Gastroesophageal sphincter (tissue), 3 donors: Measurements from ENCODE around the gene CPA4.

ENCODE experiments used
- CTCF ChIP-seq, 4 experiments: fragments of 200-600 bp in 2 of 4; fragments of 450-650 bp in 2 of 4; sonication (generic) in 1 of 4; IDR thresholded peaks; one replicate each; pipeline ENCODE4 v1.5.1; 2017 to 2019; ENCODE audit warnings: antibody characterized with exemption in 4 of 4, mild to moderate bottlenecking in 2 of 4, moderate library complexity in 2 of 4
- EP300 ChIP-seq: sonication (generic); formaldehyde crosslinking; IDR thresholded peaks from one replicate; pipeline ENCODE4 v1.6.1; 2017; ENCODE audit warnings: antibody characterized with exemption, mild to moderate bottlenecking
- POLR2A ChIP-seq, 2 donors: fragments of 450-650 bp; IDR thresholded peaks; one replicate each; pipeline ENCODE4 v1.6.1; 2017; ENCODE audit warnings: antibody characterized with exemption in 2 of 2, mild to moderate bottlenecking in 2 of 2, moderate library complexity in 1 of 2
- POLR2AphosphoS5 ChIP-seq: sonication (generic); formaldehyde crosslinking; IDR thresholded peaks from one replicate; pipeline ENCODE4 v1.6.1; 2017; ENCODE audit warnings: antibody characterized with exemption

DNA sequence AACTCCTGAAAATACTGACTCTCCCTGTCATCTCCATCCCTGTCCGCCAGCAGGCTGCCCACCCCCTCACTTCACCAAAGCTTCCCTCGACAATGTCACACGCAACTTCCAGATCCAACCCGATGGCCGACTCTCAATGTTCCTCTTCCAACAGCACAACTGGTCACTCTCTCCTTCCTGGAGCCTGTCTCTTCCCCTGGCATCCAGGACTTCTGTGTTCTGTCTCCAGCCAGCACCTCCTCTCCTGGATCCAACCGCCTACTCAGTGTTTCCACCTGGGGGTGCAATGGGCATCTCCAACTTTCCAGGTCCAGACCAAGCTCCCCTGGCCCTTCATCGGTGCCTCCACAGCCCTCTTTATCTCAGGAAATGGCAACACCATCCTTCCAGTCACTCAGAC lies 60.2 kb downstream of the CPA4 start:
- TF ChIP-seq CTCF (IDR thresholded peaks at IDR 0.05) (no peak), POLR2A (IDR thresholded peaks at IDR 0.05) (no peak), EP300 (no peak), POLR2AphosphoS5 (no peak)
